ENCODE results near the gene SCEL. TPM values are rescaled to one million over a fixed set of nuclear protein-coding genes. Genes with fewer than 3 reads are reported as not detected.

Gene SCEL, protein sequence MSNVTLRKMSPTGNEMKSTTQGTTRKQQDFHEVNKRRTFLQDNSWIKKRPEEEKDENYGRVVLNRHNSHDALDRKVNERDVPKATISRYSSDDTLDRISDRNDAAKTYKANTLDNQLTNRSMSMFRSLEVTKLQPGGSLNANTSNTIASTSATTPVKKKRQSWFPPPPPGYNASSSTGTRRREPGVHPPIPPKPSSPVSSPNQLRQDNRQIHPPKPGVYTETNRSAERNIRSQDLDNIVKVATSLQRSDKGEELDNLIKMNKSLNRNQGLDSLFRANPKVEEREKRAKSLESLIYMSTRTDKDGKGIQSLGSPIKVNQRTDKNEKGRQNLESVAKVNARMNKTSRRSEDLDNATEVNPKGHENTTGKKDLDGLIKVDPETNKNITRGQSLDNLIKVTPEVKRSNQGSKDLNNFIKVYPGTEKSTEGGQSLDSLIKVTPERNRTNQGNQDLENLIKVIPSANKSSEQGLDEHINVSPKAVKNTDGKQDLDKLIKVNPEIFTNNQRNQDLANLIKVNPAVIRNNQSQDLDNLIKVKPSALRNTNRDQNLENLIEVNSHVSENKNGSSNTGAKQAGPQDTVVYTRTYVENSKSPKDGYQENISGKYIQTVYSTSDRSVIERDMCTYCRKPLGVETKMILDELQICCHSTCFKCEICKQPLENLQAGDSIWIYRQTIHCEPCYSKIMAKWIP
- total RNA-seq (2022; extraction: Qiagen RNA extraction; ENCODE audit: low read depth): 0.50 to 0.79 TPM (median 0.66 TPM) in 5 replicates

GRCh38 chr13:77535448-77535847 lies at the start of gene SCEL:
Gene SCEL (plus strand): TSS chr13:77535706. CDS start chr13:77555876, 20,170 bp downstream.

Other genes starting within 250 kb of the SCEL start
- 16.4 to 21.1 TPM (median 19.4 TPM) in 5 replicates for gene MYCBP2, start 208.6 kb upstream of the SCEL start, total RNA-seq (2022; extraction: Qiagen RNA extraction; ENCODE audit: low read depth)
- 0.45 to 0.90 TPM (median 0.64 TPM) in 5 replicates for gene SLAIN1, start 162.0 kb downstream of the SCEL start, total RNA-seq (2022; extraction: Qiagen RNA extraction; ENCODE audit: low read depth)